HEK293T (cell line): Measurements from ENCODE around the gene MGRN1.

Source experiments
- FOXM1 ChIP-seq: fragments of 450-650 bp; IDR thresholded peaks from 2 replicates; pipeline ENCODE4 v1.6.1; 2017; ENCODE audit warnings: mild to moderate bottlenecking, borderline replicate concordance
- L3MBTL2 ChIP-seq: fragments of 450-650 bp; conservative IDR thresholded peaks from 2 replicates; pipeline ENCODE4 v1.6.1; 2016; ENCODE audit warnings: mild to moderate bottlenecking
- LEF1 ChIP-seq: fragments of 450-650 bp; IDR thresholded peaks from 2 replicates; pipeline ENCODE4 v1.6.1; 2017; ENCODE audit warnings: mild to moderate bottlenecking, borderline replicate concordance
- SP1 ChIP-seq: fragments of 450-650 bp; IDR thresholded peaks from 2 replicates; pipeline ENCODE4 v1.6.1; 2017
- SUZ12 ChIP-seq: fragments of 450-650 bp; IDR thresholded peaks from 2 replicates; pipeline ENCODE4 v1.6.1; 2016; ENCODE audit warnings: mild to moderate bottlenecking
- ZNF384 ChIP-seq: fragments of 450-650 bp; IDR thresholded peaks from 2 replicates; pipeline ENCODE4 v1.6.1; 2016

- TF ChIP-seq FOXM1, result no peak
- no peak for TF ChIP-seq SP1
- no peak for TF ChIP-seq LEF1
- TF ChIP-seq SUZ12, result no peak
- TF ChIP-seq L3MBTL2, result no peak
- TF ChIP-seq ZNF384, result no peak
Measured at GRCh38 chr16:4726616-4727015, 102.0 kb downstream of the MGRN1 start.
